ENCODE measurements around the gene CA14. TPM values are rescaled to one million over a fixed set of nuclear protein-coding genes. Genes with fewer than 3 reads are reported as not detected.
A peak's percentile ranks its signal among the peaks of the same experiment; 100 is the strongest.

The CA14 gene
- total RNA-seq, 4 donors from 2014 or later: 0.54 to 1.5 (median 0.78) TPM

- TF ChIP-seq EP300 (IDR thresholded peaks at IDR 0.05) (no peak), CTCF (IDR thresholded peaks at IDR 0.05) (peak in 2 of 4 experiments; percentile 2 to 20), POLR2A (IDR thresholded peaks at IDR 0.05) (peak; percentile 51 to 60), POLR2AphosphoS5 (IDR thresholded peaks at IDR 0.05) (peak; percentile 89)
- Histone ChIP-seq H3K4me1 (peaks cover 3 to 56% (median 25%) of the 10 kb centered on the region in 3 donors), H3K9me3 (no peaks in the 10 kb centered on the region), H3K4me3 (peak within 1 kb of the TSS; percentile 83 to 89), H3K36me3 (peaks cover 0 to 36% of the 10 kb centered on the region in 2 donors), H3K27ac (peak within 1 kb of the TSS; percentile 88 to 97 (median 92)), H3K27me3 (no peaks in the 10 kb centered on the region)
- WGBS, 2 donors (ENCODE audit: low coverage in 1 of 2): 0 to 1% methylated on average over 6 to 12 of the region's 49 CpGs
- peak; percentile 99 for ATAC-seq
These were observed 11.3 kb downstream of the CA14 start, which contains the start of gene APH1A for GRCh38 chr1:150268705-150269403. APH1A (minus strand) TSS chr1:150269016; CDS start chr1:150268810, 206 bp downstream.

DNA sequence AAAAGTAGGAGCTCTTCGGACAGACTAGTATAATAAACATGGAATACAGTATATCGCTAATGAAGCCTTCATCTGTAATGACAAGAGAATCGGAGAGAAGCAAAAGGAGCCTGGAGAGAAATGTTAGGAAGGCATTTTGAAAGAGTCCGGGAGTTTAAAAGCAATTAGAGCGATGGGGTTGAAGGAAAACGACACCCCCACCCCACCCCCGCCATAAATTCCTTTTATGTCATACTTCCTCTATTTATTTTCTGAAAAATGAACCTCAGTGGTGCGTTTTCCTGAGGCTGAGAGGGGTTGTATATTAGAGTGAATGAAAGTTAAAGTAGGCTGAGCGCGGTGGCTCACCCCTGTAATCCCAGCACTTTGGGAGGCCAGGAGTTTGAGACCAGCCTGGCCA is 11.9 kb downstream of the CA14 start:
- H3K27me3 ChIP-seq: no peaks in the 10 kb centered on the region
- no peak for ATAC-seq
- WGBS, 2 donors (ENCODE audit: low coverage in 1 of 2): 13 to 39% methylated on average over 8 to 10 of the region's 10 CpGs
- peaks cover 0 to 31% of the 10 kb centered on the region in 2 donors for H3K36me3 ChIP-seq
- H3K4me1 ChIP-seq: peaks cover 3 to 58% (median 25%) of the 10 kb centered on the region in 3 donors
- TF ChIP-seq POLR2AphosphoS5 (IDR thresholded peaks at IDR 0.05): no peak
- H3K27ac ChIP-seq: peak overlapping the region; percentile 57 to 97 (median 89)
- H3K4me3 ChIP-seq: peak overlapping the region; percentile 83 to 89
- no peaks in the 10 kb centered on the region for H3K9me3 ChIP-seq

- Histone ChIP-seq H3K27ac (peak overlapping the region in 3 of 4 donors; percentile 70 to 73 (median 70)), H3K4me1 (peaks cover 3 to 55% (median 25%) of the 10 kb centered on the region in 3 donors)
These were observed 13.9 kb downstream of the CA14 start for GRCh38 chr1:150271291-150271959.

GRCh38 chr1:150273311-150273710 is 15.7 kb downstream of the CA14 start:
- peak overlapping the region; percentile 13 to 39 for H3K4me3 ChIP-seq
- H3K27me3 ChIP-seq: no peaks in the 10 kb centered on the region
- no peak for TF ChIP-seq EP300 (IDR thresholded peaks at IDR 0.05)
- no peak for TF ChIP-seq POLR2AphosphoS5 (IDR thresholded peaks at IDR 0.05)
- no peak for TF ChIP-seq POLR2A (IDR thresholded peaks at IDR 0.05)
- no peak for TF ChIP-seq CTCF (IDR thresholded peaks at IDR 0.05)
- no peaks in the 10 kb centered on the region for H3K36me3 ChIP-seq
- whole genome bisulfite sequencing, 2 donors (ENCODE audit: low coverage in 1 of 2): 17 to 33% methylated on average over 1 of the region's 1 CpG
- peaks cover 0 to 37% (median 14%) of the 10 kb centered on the region in 3 donors for H3K4me1 ChIP-seq
- H3K9me3 ChIP-seq: no peaks in the 10 kb centered on the region
- no peak for ATAC-seq
- peak overlapping the region in 3 of 4 donors; percentile 70 to 73 (median 70) for H3K27ac ChIP-seq

More at GRCh38 chr1:150271291-150271959, 13.9 kb downstream of the CA14 start:
- H3K27me3 ChIP-seq: no peaks in the 10 kb centered on the region
- no peaks in the 10 kb centered on the region for H3K9me3 ChIP-seq
- no peak for ATAC-seq
- H3K36me3 ChIP-seq: peaks cover 0 to 11% of the 10 kb centered on the region in 2 donors
- TF ChIP-seq EP300 (IDR thresholded peaks at IDR 0.05): no peak
- no peak for TF ChIP-seq POLR2A (IDR thresholded peaks at IDR 0.05)
- TF ChIP-seq POLR2AphosphoS5 (IDR thresholded peaks at IDR 0.05): no peak
- TF ChIP-seq CTCF (IDR thresholded peaks at IDR 0.05): no peak
- no peak overlapping the region for H3K4me3 ChIP-seq
- 86 to 90% methylated on average over 3 to 7 of the region's 7 CpGs for WGBS, 2 donors (ENCODE audit: low coverage in 1 of 2)

GRCh38 chr1:150280138-150280707 is 22.6 kb downstream of the CA14 start:
- Histone ChIP-seq H3K4me3 (no peak overlapping the region), H3K4me1 (peaks cover 6 to 53% (median 18%) of the 10 kb centered on the region in 3 donors), H3K27me3 (no peaks in the 10 kb centered on the region), H3K27ac (peak overlapping the region; percentile 91 to 99 (median 96)), H3K9me3 (no peaks in the 10 kb centered on the region), H3K36me3 (peaks cover 0 to 13% of the 10 kb centered on the region in 2 donors)
- 62 to 74% methylated on average over 5 to 6 of the region's 6 CpGs for WGBS, 2 donors (ENCODE audit: low coverage in 1 of 2)
- ATAC-seq: no peak
- TF ChIP-seq POLR2A (IDR thresholded peaks at IDR 0.05) (no peak), POLR2AphosphoS5 (IDR thresholded peaks at IDR 0.05) (no peak), EP300 (IDR thresholded peaks at IDR 0.05) (no peak), CTCF (IDR thresholded peaks at IDR 0.05) (no peak)
